HG02571 (cell line): Measurements from ENCODE around the gene ACAA1.
"Not testable (repeated sequence)": the region's sequence is repeated elsewhere in the genome, so short reads cannot be mapped to it uniquely, and the experiment has no call there.

Source experiments
- ATAC-seq: cut with Tn5 transposase; IDR thresholded peaks from one replicate; pipeline ENCODE4 v1.9.1; 2021; ENCODE audit warnings: mild to moderate bottlenecking, moderate library complexity; ENCODE audit not compliant: unreplicated experiment

Gene ACAA1, protein sequence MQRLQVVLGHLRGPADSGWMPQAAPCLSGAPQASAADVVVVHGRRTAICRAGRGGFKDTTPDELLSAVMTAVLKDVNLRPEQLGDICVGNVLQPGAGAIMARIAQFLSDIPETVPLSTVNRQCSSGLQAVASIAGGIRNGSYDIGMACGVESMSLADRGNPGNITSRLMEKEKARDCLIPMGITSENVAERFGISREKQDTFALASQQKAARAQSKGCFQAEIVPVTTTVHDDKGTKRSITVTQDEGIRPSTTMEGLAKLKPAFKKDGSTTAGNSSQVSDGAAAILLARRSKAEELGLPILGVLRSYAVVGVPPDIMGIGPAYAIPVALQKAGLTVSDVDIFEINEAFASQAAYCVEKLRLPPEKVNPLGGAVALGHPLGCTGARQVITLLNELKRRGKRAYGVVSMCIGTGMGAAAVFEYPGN

DNA sequence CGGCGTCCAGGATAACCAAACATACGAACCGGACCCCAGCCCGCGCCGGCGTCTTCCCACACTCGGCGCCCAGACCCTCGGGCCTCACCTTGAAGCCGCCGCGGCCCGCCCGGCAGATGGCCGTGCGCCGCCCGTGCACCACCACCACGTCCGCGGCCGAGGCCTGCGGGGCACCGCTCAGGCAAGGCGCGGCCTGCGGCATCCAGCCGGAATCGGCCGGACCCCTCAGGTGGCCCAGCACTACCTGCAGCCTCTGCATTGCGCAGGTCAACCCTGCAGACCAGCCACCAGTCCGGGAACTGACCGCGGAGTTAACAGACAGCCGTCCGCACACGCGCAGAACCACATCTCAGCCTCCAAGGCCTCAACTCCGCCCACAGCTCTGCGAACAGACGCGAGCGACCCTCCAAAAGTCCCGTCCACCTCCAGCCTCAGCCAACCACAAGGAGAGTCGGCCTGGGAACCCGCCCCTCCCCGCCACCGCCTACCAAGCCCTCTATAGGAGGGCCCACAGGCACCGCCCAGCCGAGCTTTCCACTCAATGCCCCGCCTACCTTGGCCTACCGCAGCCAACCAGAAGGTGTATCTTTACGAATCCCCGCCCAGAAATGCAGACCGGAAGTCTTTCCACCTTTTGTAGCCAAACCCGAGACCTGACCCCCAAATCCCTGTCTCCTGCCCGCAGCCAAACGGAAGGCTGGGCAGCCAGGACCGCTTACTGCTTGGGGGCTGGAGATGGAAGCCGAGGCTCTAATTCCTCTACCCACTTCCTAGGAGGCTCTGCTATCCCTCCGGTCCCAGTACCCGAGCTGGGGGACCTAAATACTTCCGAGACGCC, at the start of gene ACAA1:
ACAA1 (minus strand) TSS at position 351 of the 838 bp plus-strand sequence; CDS start at position 259, 92 bp downstream.
- ATAC-seq, result peak; percentile 85

GRCh38 chr3:38177181-38177580, 40.3 kb upstream of the ACAA1 start:
- ATAC-seq, result no peak

- no peak for ATAC-seq
These were observed 37.0 kb upstream of the ACAA1 start for GRCh38 chr3:38173834-38174418.

GRCh38 chr3:38171622-38172021, 34.7 kb upstream of the ACAA1 start:
- ATAC-seq, result no peak

GRCh38 chr3:38170722-38171121, 33.8 kb upstream of the ACAA1 start:
- no peak for ATAC-seq

- no peak for ATAC-seq
These were observed 32.0 kb upstream of the ACAA1 start for GRCh38 chr3:38169027-38169317.

- ATAC-seq, result no peak
These were observed 31.5 kb upstream of the ACAA1 start for GRCh38 chr3:38168151-38169026.

DNA sequence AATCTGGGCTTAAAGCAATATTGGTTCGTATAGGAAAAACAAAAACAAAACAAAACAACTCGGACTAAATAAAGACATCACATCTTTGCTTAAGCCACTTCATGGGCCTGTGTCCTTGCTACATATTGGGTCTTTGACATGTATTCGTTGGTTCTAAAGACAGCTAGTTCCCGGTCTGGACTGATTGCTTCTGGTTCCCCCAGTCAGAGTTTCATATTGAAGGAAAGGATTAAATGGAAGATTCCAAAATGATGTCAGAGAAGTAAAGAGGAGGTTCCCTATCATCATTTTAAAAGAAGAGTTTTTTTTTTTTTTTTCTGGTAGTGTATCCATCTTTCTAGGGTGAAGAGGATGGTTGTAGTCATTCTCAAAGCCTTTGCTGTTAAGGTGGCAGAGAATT, 30.7 kb upstream of the ACAA1 start:
- ATAC-seq, result no peak

GRCh38 chr3:38165722-38166387, 28.9 kb upstream of the ACAA1 start:
- no peak for ATAC-seq

- ATAC-seq, result peak; percentile 87
These were observed 28.2 kb upstream of the ACAA1 start, which contains the start of gene OXSR1 for GRCh38 chr3:38164952-38165721. Gene OXSR1, plus strand, starts transcription at chr3:38165537. Its CDS starts 340 bp downstream, at chr3:38165877.

- peak; percentile 11 for ATAC-seq
These were observed 27.7 kb upstream of the ACAA1 start for GRCh38 chr3:38164643-38164951.

- no peak for ATAC-seq
These were observed 27.1 kb upstream of the ACAA1 start for GRCh38 chr3:38163841-38164642.

DNA sequence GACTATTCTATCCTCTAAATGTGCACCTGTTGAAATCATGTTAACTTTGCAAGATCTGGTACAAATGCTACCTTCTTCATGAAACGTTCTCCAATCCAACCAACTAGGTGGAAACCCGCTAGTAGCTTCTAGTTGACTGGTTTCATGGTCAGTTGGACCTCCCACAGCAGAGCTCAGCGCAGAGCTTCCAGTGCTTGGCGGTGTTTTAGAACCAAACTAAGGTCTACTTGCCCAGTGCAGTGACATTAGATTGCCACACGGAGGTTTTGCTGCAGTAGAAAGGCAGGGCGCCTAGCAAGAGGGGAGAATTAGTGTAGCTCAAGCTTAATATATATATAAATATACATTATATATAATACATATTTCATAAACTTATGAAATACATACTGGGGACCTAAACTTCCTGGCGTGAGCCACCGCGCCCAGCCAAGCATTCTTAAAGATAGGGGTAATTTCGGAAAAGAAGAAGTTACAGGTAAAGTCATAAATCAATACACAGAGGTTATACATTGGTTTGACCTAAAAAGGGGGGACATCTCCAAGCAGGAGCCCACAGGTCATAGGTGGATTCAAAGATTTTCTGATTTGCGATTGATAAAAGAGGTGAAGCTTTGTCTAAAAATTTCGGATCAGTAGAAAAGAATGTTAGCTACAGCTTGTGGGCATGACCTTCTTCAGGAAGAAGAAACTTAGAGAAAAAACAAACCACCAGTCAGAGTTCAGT, 26.4 kb upstream of the ACAA1 start:
- ATAC-seq, result no peak

- ATAC-seq, result not testable (repeated sequence)
These were observed 23.8 kb upstream of the ACAA1 start for GRCh38 chr3:38160704-38161103.

DNA sequence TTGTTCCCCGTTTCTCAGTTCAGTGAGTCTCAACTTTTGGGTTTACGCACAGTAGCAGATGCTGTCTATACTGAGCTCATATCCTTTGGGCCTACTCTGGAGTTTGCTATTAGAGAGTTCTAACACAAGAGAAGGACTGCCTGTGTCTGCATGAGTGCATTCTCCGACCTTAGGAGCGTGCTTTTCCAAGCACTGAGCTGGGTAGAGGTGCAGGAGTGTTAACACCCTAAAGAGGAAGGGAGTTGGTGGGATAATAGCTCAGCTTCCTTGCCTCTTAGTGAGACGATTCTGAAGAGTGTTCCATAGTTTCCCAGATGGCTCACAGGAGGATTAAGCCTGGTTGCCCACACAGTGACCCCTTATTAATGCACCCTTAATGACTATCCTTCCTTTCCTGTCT, 21.5 kb upstream of the ACAA1 start:
- no peak for ATAC-seq

DNA sequence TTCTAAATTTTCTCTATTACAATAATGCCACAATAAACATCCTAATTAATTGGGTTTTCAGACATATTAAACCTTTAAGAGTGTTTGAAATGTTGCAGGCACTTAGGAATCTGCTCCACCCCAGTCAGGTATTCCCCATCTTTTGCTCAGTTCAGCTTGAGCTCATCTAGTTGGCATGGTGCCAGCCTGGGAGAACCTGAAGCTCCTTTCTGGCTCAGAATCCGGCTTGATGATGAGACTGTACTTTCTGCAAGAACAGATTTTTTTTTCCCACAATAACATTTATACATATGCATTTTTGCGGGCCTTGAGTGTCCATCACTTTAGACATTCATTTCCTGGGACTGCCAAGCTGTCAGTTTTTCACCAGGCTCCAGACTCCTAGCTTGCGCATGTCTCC, 20.7 kb upstream of the ACAA1 start:
- no peak for ATAC-seq

DNA sequence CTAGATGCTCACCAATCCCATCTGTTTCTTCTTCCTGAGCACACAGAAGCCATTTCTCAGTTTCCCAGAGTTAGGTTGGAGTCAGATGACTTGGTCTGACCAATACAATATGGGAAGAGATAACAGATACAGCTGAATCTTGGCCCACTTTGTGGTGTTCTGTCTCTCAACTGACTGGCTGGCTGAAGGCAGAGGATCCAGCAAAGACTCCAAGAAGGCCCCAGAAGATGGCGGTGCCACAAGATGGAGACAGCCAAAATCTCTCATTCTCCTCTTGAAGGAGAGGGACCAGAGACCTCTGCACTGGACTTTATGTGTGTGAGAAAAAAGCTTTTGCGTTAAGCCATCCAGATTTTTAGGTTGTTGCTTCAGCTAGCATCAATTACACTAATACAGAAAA, 20.2 kb upstream of the ACAA1 start:
- no peak for ATAC-seq

GRCh38 chr3:38155825-38156224, 18.9 kb upstream of the ACAA1 start:
- ATAC-seq, result no peak
